Measurements from ENCODE around the gene SRBD1. TPM values are rescaled to one million over a fixed set of nuclear protein-coding genes. Genes with fewer than 3 reads are reported as not detected.

Gene SRBD1
- polyA plus RNA-seq, 2 of the 4 experiments (the other 2 are of a cell fraction), result 11.0 to 13.7 TPM

GRCh38 chr2:45617496-45617895 is 6.4 kb upstream of the SRBD1 start:
- POLR2A ChIA-PET, result no interaction called here
- Histone ChIP-seq H3K4me3 (no peak overlapping the region), H3K27ac (peak overlapping the region; percentile 52 to 61), H3K4me2 (peak overlapping the region; percentile 62), H3K4me1 (peaks cover 34% of the 10 kb centered on the region), H3K9me3 (no peaks in the 10 kb centered on the region)
- WGBS (ENCODE audit: missing lambda C conversion rate), result 36% methylated on average over 2 of the region's 2 CpGs
- ATAC-seq (no peak), FAIRE-seq (peak; percentile 36), DNase-seq (ENCODE audit: low read depth in 1 of 2, low spot score in 1 of 2) (no peak)
- CTCF ChIA-PET, result interaction anchor here (0.8 to 2.1 kb wide), 7 partner anchors 9 to 321 kb away, joined by 3 to 8 read pairs (median 4); partner anchors contain the start of gene PRKCE
- no peak for TF ChIP-seq SMC3 (IDR thresholded peaks at IDR 0.05)
- TF ChIP-seq MAX (IDR thresholded peaks at IDR 0.05), result no peak
- TF ChIP-seq BHLHE40 (IDR thresholded peaks at IDR 0.05; ENCODE audit: low read depth, low read length), result no peak
- no peak for TF ChIP-seq GATA3 (IDR thresholded peaks at IDR 0.05; ENCODE audit: borderline replicate concordance)
- no peak for TF ChIP-seq FOSL2 (IDR thresholded peaks at IDR 0.05)
- no peak for TF ChIP-seq FOSL2 (CRISPR knock-in tag; IDR thresholded peaks at IDR 0.05)
- TF ChIP-seq RARB (CRISPR knock-in tag; IDR thresholded peaks at IDR 0.05), result no peak
- no peak for TF ChIP-seq TFCP2L1 (CRISPR knock-in tag; IDR thresholded peaks at IDR 0.05)
- no peak for TF ChIP-seq RAD21 (conservative IDR thresholded peaks at IDR 0.05 in 1 of 2, IDR thresholded peaks at IDR 0.05 in 1 of 2)
- no peak for TF ChIP-seq ESRRA (IDR thresholded peaks at IDR 0.05; ENCODE audit: borderline replicate concordance, low read length)
- TF ChIP-seq FOSB (CRISPR knock-in tag; IDR thresholded peaks at IDR 0.05), result no peak

- DNase-seq (ENCODE audit: low read depth in 1 of 2, low spot score in 1 of 2), result peak in 1 of 2 experiments; percentile 50
- ATAC-seq, result peak in 1 of 2 experiments; percentile 37; a peak in 3 of 6 replicates
- no peaks in the 10 kb centered on the region for H3K9me3 ChIP-seq
- H3K4me1 ChIP-seq, result peaks cover 40% of the 10 kb centered on the region
- peak overlapping the region; percentile 52 to 61 for H3K27ac ChIP-seq
- ChIA-PET POLR2A (no interaction called here), CTCF (interaction anchor here (1.7 kb wide), 1 partner anchor 34 kb away, joined by 5 read pairs; the partner anchor contains the start of gene PRKCE)
- H3K4me3 ChIP-seq, result no peak overlapping the region
- 33% methylated on average over 4 of the region's 4 CpGs for WGBS (ENCODE audit: missing lambda C conversion rate)
- peak; percentile 92 for FAIRE-seq
- H3K4me2 ChIP-seq, result peak overlapping the region; percentile 62
- TF ChIP-seq REST (IDR thresholded peaks at IDR 0.05) (no peak), ELK1 (IDR thresholded peaks at IDR 0.05; ENCODE audit: low read depth, low read length) (no peak), FOSL2 (IDR thresholded peaks at IDR 0.05) (no peak), FOSL2 (CRISPR knock-in tag; IDR thresholded peaks at IDR 0.05) (peak; percentile 73), HOXB13 (CRISPR knock-in tag; IDR thresholded peaks at IDR 0.05; ENCODE audit: low read depth) (no peak), CHD2 (IDR thresholded peaks at IDR 0.05; ENCODE audit: low read length, partially characterized antibody) (no peak), RFX5 (IDR thresholded peaks at IDR 0.05) (no peak), HMGXB4 (CRISPR knock-in tag; IDR thresholded peaks at IDR 0.05; ENCODE audit: borderline replicate concordance) (no peak), HEYL (CRISPR knock-in tag; IDR thresholded peaks at IDR 0.05) (no peak), EP300 (IDR thresholded peaks at IDR 0.05) (no peak), EHMT2 (IDR thresholded peaks at IDR 0.05; ENCODE audit: low read depth) (no peak), HDAC2 (IDR thresholded peaks at IDR 0.05) (no peak), GATA3 (IDR thresholded peaks at IDR 0.05; ENCODE audit: borderline replicate concordance) (no peak), PBX3 (IDR thresholded peaks at IDR 0.05) (no peak), ZC3H11A (IDR thresholded peaks at IDR 0.05) (no peak), ATOH8 (CRISPR knock-in tag; IDR thresholded peaks at IDR 0.05; ENCODE audit: low read depth) (no peak), MAFK (IDR thresholded peaks at IDR 0.05; ENCODE audit: partially characterized antibody) (peak; percentile 99), CTCF (IDR thresholded peaks at IDR 0.05) (no peak)
These were observed 5.8 kb upstream of the SRBD1 start for GRCh38 chr2:45616658-45617411.
